Tibial nerve (tissue), 4 donors: ENCODE data around the gene FAM13A. TPM values are rescaled to one million over a fixed set of nuclear protein-coding genes. Genes with fewer than 3 reads are reported as not detected.

Source experiments
- DNase-seq, 2 donors: peaks; one replicate each; pipeline ENCODE4 v3.0.0-alpha.2; 2019; ENCODE audit warnings: low spot score in 2 of 2
- H3K27ac ChIP-seq, 4 donors: fragments of 200-600 bp; sonication (generic) in 3 of 4; one replicate each; pipeline ENCODE4 v1.5.1; 2017 to 2019; ENCODE audit warnings: mild to moderate bottlenecking in 1 of 4
- H3K27me3 ChIP-seq, 2 donors: fragments of 200-600 bp; sonication (generic) in 1 of 2; one replicate each; pipeline versions ENCODE4 v1.5.1 to v1.6.0; 2017 to 2019
- H3K36me3 ChIP-seq, 3 donors: fragments of 200-600 bp; sonication (generic); one replicate each; pipeline ENCODE4 v1.5.1; 2018 to 2019
- H3K4me1 ChIP-seq, 4 donors: fragments of 200-600 bp; sonication (generic) in 3 of 4; one replicate each; pipeline ENCODE4 v1.5.1; 2017 to 2019
- H3K4me3 ChIP-seq, 4 donors: fragments of 200-600 bp; sonication (generic) in 3 of 4; one replicate each; pipeline ENCODE4 v1.5.1; 2017 to 2019; ENCODE audit warnings: mild to moderate bottlenecking in 1 of 4, moderate library complexity in 1 of 4
- H3K9me3 ChIP-seq, 4 donors: fragments of 200-600 bp; sonication (generic) in 3 of 4; one replicate each; pipeline ENCODE4 v1.5.1; 2017 to 2019
- EP300 ChIP-seq, 2 donors: sonication (generic); formaldehyde crosslinking; IDR thresholded peaks; one replicate each; pipeline ENCODE4 v1.6.1; 2017; ENCODE audit warnings: antibody characterized with exemption in 2 of 2, mild to moderate bottlenecking in 1 of 2
- POLR2A ChIP-seq, 2 donors: fragments of 450-650 bp; IDR thresholded peaks; one replicate each; pipeline ENCODE4 v1.6.1; 2017; ENCODE audit warnings: antibody characterized with exemption in 2 of 2, mild to moderate bottlenecking in 2 of 2, moderate library complexity in 2 of 2
- WGBS, 2 donors: methylation state at CpG; one replicate each; pipeline ENCODE4 v1.1.5; 2018; 5-methylcytosine and 5-hydroxymethylcytosine counted together
- total RNA-seq, 4 donors: library from RNA; depleted of rRNA; stranded (reverse); fragments of >200 nt; gene quantifications; one replicate each; pipeline ENCODE4 v1.1.0, GENCODE V29; 2016
- TF ChIP-seq, protein P1 (sequence below), 5 experiments: fragments of 200-600 bp in 3 of 5; fragments of 450-650 bp in 2 of 5; sonication (generic) in 3 of 5; IDR thresholded peaks; one replicate each; pipeline ENCODE4 v1.5.1; 2016 to 2019; ENCODE audit warnings: antibody characterized with exemption in 5 of 5, mild to moderate bottlenecking in 3 of 5, moderate library complexity in 2 of 5

The FAM13A gene
- total RNA-seq, 4 donors from 2014 or later: 48.8 to 77.6 (median 58.8) TPM

DNA sequence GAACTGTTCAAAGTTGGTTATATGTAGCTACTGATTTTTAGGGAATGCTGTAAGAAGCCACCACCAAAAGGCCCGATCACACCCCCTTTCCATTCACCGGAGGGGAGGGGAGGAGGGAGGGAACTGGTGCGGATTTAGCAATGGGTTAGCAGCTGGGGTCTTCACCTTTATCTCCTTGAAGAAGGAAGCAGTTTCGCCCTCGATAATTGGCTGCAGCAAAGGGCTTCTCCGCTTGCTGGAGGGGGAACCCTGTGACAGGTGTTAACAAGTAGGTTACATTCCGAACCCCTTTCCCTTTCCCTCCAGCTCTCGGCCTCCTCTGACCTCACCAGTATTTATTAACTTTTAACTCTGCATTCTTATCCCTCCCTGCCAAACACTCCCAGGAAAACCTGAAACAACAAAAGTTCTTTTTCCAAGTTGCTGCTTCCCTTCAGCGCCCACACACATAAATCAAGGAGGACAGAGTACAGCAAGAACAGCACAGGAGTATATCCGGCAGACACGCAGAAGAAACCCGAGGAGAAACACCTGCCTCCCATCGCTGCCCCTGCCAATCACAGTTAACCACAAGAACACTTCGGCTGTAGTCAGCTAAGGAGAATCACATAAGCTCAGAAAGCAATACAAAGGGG is 319.6 kb downstream of the FAM13A start:
- TF ChIP-seq EP300 (IDR thresholded peaks at IDR 0.05): peak in 1 of 2 donors; percentile 56
- TF ChIP-seq, protein P1, sequence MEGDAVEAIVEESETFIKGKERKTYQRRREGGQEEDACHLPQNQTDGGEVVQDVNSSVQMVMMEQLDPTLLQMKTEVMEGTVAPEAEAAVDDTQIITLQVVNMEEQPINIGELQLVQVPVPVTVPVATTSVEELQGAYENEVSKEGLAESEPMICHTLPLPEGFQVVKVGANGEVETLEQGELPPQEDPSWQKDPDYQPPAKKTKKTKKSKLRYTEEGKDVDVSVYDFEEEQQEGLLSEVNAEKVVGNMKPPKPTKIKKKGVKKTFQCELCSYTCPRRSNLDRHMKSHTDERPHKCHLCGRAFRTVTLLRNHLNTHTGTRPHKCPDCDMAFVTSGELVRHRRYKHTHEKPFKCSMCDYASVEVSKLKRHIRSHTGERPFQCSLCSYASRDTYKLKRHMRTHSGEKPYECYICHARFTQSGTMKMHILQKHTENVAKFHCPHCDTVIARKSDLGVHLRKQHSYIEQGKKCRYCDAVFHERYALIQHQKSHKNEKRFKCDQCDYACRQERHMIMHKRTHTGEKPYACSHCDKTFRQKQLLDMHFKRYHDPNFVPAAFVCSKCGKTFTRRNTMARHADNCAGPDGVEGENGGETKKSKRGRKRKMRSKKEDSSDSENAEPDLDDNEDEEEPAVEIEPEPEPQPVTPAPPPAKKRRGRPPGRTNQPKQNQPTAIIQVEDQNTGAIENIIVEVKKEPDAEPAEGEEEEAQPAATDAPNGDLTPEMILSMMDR (IDR thresholded peaks at IDR 0.05): no peak

DNA sequence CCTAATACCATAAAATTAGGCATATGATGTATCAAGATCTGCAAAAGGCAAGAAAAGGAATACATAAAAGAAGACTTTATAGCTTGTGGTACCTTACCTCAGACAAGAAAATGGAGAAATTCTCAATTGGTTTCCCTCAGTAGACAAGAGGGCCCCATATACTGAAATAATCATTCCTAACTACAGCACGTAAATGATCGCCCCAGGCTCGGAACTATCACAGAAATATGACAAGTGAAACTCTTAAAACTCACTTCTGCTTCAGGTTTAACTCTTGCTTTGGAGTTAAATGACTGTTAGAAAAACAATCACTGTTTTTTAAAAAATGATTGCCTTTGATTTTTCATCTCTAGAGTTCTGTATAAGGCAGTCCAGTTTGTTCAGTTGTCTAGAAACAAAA is 320.7 kb downstream of the FAM13A start:
- Histone ChIP-seq H3K4me1 (peaks cover 0 to 45% (median 7%) of the 10 kb centered on the region in 4 donors), H3K36me3 (peaks cover 0 to 35% (median 0%) of the 10 kb centered on the region in 3 donors)
- TF ChIP-seq, protein P1 (IDR thresholded peaks at IDR 0.05): no peak
- TF ChIP-seq EP300 (IDR thresholded peaks at IDR 0.05) (no peak), POLR2A (IDR thresholded peaks at IDR 0.05) (no peak)

More for the DNA sequence above, 319.6 kb downstream of the FAM13A start:
- no peak overlapping the region for H3K4me3 ChIP-seq
- peaks cover 0 to 45% (median 7%) of the 10 kb centered on the region in 4 donors for H3K4me1 ChIP-seq
- WGBS, 2 donors: 45 to 55% methylated on average over 14 of the region's 14 CpGs
- peak overlapping the region in 3 of 4 donors; percentile 28 to 76 (median 63) for H3K27ac ChIP-seq
- peaks cover 0 to 26% (median 0%) of the 10 kb centered on the region in 3 donors for H3K36me3 ChIP-seq
- H3K27me3 ChIP-seq: no peaks in the 10 kb centered on the region
- H3K9me3 ChIP-seq: no peaks in the 10 kb centered on the region
- no peak for DNase-seq

DNA sequence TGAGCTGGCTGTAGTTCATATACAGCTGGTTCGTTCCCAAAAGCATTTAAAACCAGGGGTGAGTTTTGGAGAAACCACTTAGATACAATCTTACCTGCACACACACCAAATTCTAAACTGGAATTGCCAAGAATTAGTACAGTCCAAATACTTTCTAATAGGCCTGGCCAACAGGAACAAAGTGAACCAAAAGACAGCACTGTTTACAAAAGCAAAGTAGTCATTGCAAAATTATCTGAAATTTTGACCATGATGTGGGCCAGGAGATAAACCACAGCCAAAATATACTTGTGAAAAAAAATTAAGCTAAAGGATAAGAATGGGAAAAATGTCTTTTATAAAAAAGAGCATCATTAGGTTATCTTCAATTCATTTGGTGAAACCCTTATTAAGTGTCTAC is 321.4 kb downstream of the FAM13A start:
- no peak overlapping the region for H3K4me3 ChIP-seq
- H3K27me3 ChIP-seq: no peaks in the 10 kb centered on the region
- 65 to 81% methylated on average over 1 of the region's 1 CpG for WGBS, 2 donors
- no peaks in the 10 kb centered on the region for H3K9me3 ChIP-seq
- peaks cover 0 to 45% (median 7%) of the 10 kb centered on the region in 4 donors for H3K4me1 ChIP-seq
- peaks cover 0 to 42% (median 0%) of the 10 kb centered on the region in 3 donors for H3K36me3 ChIP-seq
- no peak for DNase-seq
- peak in 1 of 2 donors; percentile 77 for TF ChIP-seq EP300 (IDR thresholded peaks at IDR 0.05)
- TF ChIP-seq, protein P1 (IDR thresholded peaks at IDR 0.05): no peak
- peak overlapping the region in 1 of 4 donors; percentile 76 for H3K27ac ChIP-seq

More for the DNA sequence above, 320.7 kb downstream of the FAM13A start:
- no peak overlapping the region for H3K4me3 ChIP-seq
- no peaks in the 10 kb centered on the region for H3K27me3 ChIP-seq
- WGBS, 2 donors: 74 to 80% methylated on average over 3 of the region's 3 CpGs
- DNase-seq: no peak
- H3K9me3 ChIP-seq: no peaks in the 10 kb centered on the region
- peak overlapping the region in 3 of 4 donors; percentile 9 to 76 (median 21) for H3K27ac ChIP-seq

DNA sequence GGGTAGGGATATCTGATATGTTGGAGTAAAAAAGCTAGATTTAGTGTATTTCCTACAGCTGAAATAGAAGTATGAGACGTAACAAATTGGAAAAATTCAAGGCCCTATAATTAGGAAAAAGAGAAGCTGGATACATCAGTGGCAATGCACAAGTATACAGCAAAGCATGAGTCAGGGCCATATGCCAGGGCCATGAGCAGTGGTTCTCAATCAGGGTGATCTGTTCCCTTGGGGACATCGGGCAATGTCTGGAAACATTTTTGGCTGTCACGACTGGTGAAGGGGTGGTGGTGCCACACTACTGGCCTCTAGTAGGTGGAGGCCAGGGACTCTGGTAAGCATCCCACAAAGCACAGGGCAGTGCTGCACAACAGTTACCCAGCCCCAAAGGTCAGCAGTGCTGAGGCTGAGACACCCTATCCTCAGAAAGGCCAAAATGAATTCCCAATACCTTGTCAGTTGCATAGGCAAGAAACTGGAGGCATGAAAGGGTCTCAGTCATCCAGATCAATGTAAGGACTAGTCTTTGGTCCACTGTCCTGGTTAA is 322.5 kb downstream of the FAM13A start:
- Histone ChIP-seq H3K4me1 (peaks cover 0 to 45% (median 7%) of the 10 kb centered on the region in 4 donors), H3K36me3 (peaks cover 0 to 52% (median 0%) of the 10 kb centered on the region in 3 donors), H3K27me3 (no peaks in the 10 kb centered on the region), H3K9me3 (no peaks in the 10 kb centered on the region), H3K27ac (peak overlapping the region in 2 of 4 donors; percentile 61 to 76), H3K4me3 (no peak overlapping the region)
- TF ChIP-seq POLR2A (IDR thresholded peaks at IDR 0.05) (no peak), EP300 (IDR thresholded peaks at IDR 0.05) (no peak)
- TF ChIP-seq, protein P1 (IDR thresholded peaks at IDR 0.05): no peak
- 59 to 82% methylated on average over 3 of the region's 3 CpGs for WGBS, 2 donors
- DNase-seq: no peak

DNA sequence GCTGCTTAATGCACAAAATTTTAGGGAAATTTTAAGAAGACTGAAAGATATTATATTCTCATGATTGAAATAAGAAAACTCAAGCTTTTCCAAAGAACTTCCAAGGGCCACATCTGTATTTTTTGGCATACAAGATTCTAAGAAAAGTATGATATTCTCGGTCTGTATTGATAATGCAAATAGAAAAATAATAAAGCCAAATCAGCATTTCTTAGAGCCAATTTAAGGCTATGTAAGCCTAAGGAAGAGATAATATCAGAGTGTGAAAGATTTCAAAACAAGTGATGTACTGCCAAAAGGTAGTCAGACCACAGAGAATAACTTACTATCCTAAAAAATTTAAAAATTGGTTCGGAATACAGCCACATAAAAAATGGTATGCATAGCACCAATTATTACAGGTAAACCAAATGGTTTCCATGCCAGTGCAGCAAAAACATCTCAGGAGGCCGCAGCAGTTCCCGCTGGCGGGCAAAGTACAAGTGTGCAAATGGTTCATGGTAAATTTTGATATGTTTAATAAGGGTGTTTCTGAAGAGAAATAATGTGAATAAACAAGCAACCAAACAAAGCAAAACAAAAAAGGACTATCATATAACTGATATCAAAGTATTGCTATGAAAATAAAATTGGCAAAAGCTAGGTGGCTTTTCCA is 324.1 kb downstream of the FAM13A start:
- H3K9me3 ChIP-seq: no peaks in the 10 kb centered on the region
- H3K27me3 ChIP-seq: no peaks in the 10 kb centered on the region
- no peak overlapping the region for H3K27ac ChIP-seq
- WGBS, 2 donors: 87 to 94% methylated on average over 5 of the region's 5 CpGs
- no peak overlapping the region for H3K4me3 ChIP-seq
- H3K36me3 ChIP-seq: peaks cover 0 to 58% (median 8%) of the 10 kb centered on the region in 3 donors
- peaks cover 0 to 33% (median 3%) of the 10 kb centered on the region in 4 donors for H3K4me1 ChIP-seq
- TF ChIP-seq, protein P1 (IDR thresholded peaks at IDR 0.05): no peak
- no peak for TF ChIP-seq POLR2A (IDR thresholded peaks at IDR 0.05)
- no peak for TF ChIP-seq EP300 (IDR thresholded peaks at IDR 0.05)
- no peak for DNase-seq
